Adrenal gland (tissue), 12 donors: ENCODE measurements around the gene GRIN1. TPM values are rescaled to one million over a fixed set of nuclear protein-coding genes. Genes with fewer than 3 reads are reported as not detected.

Experiments used
- DNase-seq, 7 donors: peaks; one replicate each; pipeline ENCODE4 v3.0.0-alpha.2; 2019 to 2020
- H3K27ac ChIP-seq, 5 donors: fragments of 200-600 bp; sonication (generic) in 4 of 5; 1 replicate in 3 of 5; 2 replicates in 2 of 5; pipeline versions ENCODE4 v1.5.1 to v1.8.0; 2016 to 2020; ENCODE audit warnings: mild to moderate bottlenecking in 1 of 5
- H3K27me3 ChIP-seq: fragments of 200-600 bp; 2 replicates; pipeline ENCODE4 v1.8.0; 2021
- H3K36me3 ChIP-seq, 2 donors: fragments of 200-600 bp; replicated peaks in 1 of 2; 1 replicate in 1 of 2; 2 replicates in 1 of 2; pipeline versions ENCODE4 v1.5.1 to v1.8.0; 2018 to 2022
- H3K4me1 ChIP-seq, 2 donors: fragments of 200-600 bp; replicated peaks in 1 of 2; 1 replicate in 1 of 2; 2 replicates in 1 of 2; pipeline versions ENCODE4 v1.5.1 to v1.8.0; 2018 to 2021
- H3K4me3 ChIP-seq, 4 donors: fragments of 200-600 bp; sonication (generic) in 3 of 4; one replicate each; pipeline ENCODE4 v1.5.1; 2016 to 2018
- H3K9me3 ChIP-seq, 3 donors: fragments of 200-600 bp; sonication (generic) in 1 of 3; replicated peaks in 1 of 3; 1 replicate in 2 of 3; 2 replicates in 1 of 3; pipeline versions ENCODE4 v1.5.1 to v1.8.0; 2016 to 2021
- POLR2A ChIP-seq, 2 donors: fragments of 450-650 bp; IDR thresholded peaks; one replicate each; pipeline ENCODE4 v1.6.1; 2017; ENCODE audit warnings: antibody characterized with exemption in 2 of 2, mild to moderate bottlenecking in 2 of 2, moderate library complexity in 1 of 2
- WGBS, 4 donors: extraction: QIAGEN DNeasy Blood & Tissue Kit in 2 of 4; methylation state at CpG; one replicate each; pipeline versions ENCODE4 v1.1.5 to v1.1.7; 2013 to 2017; 5-methylcytosine and 5-hydroxymethylcytosine counted together
- intact Hi-C, 2 donors: fragments of 100-400 bp; cut with DNase I; formaldehyde crosslinking; loops; one replicate each; pipeline versions ENCODE4 v1.14.1 to v1.15.0; 2022 to 2023
- polyA plus RNA-seq, 3 donors: library from polyadenylated mRNA; stranded (reverse); fragments of 200-250 nt in 2 of 3; fragments of 350-450 nt in 1 of 3; fragmentation: Illumina TruSeq in 1 of 3; extraction: RNeasy Lipid Tissue Mini Kit (QIAGEN cat#74804) in 1 of 3; gene quantifications; one replicate each; pipeline ENCODE4 v1.2.3, GENCODE V29; 2013 to 2014
- total RNA-seq, 9 donors: library from RNA; depleted of rRNA in 4 of 9; stranded (reverse); fragments of >200 nt in 4 of 9; fragments of 120-200 nt in 1 of 9; fragmentation: NEBNext Ultra II Directional in 1 of 9; extraction: Animal tissue kit (Norgen Biotek cat#: 25700) in 1 of 9; gene quantifications; one replicate each; pipeline versions ENCODE4 v1.1.0 to v1.2.4, GENCODE V29; 2013 to 2023
- TF ChIP-seq, protein P1 (sequence below), 6 experiments: fragments of 450-650 bp in 4 of 6; fragments of 200-600 bp in 2 of 6; sonication (generic) in 1 of 6; IDR thresholded peaks; 1 replicate in 5 of 6; 2 replicates in 1 of 6; pipeline versions ENCODE4 v1.5.1 to v1.8.0; 2016 to 2021; ENCODE audit warnings: antibody characterized with exemption in 6 of 6, mild to moderate bottlenecking in 2 of 6, moderate library complexity in 1 of 6
- donor health status: healthy with polysubstance abuse.
- donor health status: Bipolar disorder and iron deficiency.
- donor health status: DM: yes; HTN: yes; CAD: no.
- donor health status: DM: no; HTN: no; CAD: no.
- donor health status: DM: no; HTN: no; CAD: no.
- donor health status: DM: yes; HTN: yes; CAD: no.

GRIN1 gene
- total and polyA plus RNA-seq, 12 donors: 0.04 to 0.28 (median 0.10) TPM; not detected in 5

DNA sequence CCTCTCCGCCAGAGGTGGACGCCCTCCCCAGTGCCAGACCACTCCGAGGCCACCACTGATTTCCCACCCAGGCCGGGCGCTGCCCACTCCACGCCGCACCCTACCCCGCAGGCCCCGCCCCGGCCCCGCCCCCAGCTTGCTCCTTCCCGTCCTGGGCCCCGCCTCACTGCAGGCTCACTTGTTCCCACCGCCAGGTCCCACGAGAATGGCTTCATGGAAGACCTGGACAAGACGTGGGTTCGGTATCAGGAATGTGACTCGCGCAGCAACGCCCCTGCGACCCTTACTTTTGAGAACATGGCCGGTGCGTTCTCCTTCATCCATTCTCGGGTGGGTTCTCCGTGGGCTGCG, 24.4 kb downstream of the GRIN1 start:
- Histone ChIP-seq H3K4me1 (peaks cover 0 to 16% of the 10 kb centered on the region in 2 donors), H3K9me3 (no peaks in the 10 kb centered on the region), H3K27me3 (peaks cover 95% of the 10 kb centered on the region), H3K36me3 (no peaks in the 10 kb centered on the region), H3K4me3 (peak overlapping the region in 1 of 4 donors; percentile 10), H3K27ac (no peak overlapping the region)
- TF ChIP-seq POLR2A (IDR thresholded peaks at IDR 0.05): no peak
- TF ChIP-seq, protein P1, sequence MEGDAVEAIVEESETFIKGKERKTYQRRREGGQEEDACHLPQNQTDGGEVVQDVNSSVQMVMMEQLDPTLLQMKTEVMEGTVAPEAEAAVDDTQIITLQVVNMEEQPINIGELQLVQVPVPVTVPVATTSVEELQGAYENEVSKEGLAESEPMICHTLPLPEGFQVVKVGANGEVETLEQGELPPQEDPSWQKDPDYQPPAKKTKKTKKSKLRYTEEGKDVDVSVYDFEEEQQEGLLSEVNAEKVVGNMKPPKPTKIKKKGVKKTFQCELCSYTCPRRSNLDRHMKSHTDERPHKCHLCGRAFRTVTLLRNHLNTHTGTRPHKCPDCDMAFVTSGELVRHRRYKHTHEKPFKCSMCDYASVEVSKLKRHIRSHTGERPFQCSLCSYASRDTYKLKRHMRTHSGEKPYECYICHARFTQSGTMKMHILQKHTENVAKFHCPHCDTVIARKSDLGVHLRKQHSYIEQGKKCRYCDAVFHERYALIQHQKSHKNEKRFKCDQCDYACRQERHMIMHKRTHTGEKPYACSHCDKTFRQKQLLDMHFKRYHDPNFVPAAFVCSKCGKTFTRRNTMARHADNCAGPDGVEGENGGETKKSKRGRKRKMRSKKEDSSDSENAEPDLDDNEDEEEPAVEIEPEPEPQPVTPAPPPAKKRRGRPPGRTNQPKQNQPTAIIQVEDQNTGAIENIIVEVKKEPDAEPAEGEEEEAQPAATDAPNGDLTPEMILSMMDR (IDR thresholded peaks at IDR 0.05): no peak
- WGBS, 4 donors: 6 to 44% (median 24%) methylated on average over 8 to 26 of the region's 26 CpGs
- intact Hi-C loops: no loop called here
- DNase-seq: no peak

- Histone ChIP-seq H3K4me3 (no peak overlapping the region), H3K9me3 (no peaks in the 10 kb centered on the region), H3K4me1 (peaks cover 2 to 21% of the 10 kb centered on the region in 2 donors), H3K27me3 (peaks cover 95% of the 10 kb centered on the region), H3K27ac (no peak overlapping the region), H3K36me3 (no peaks in the 10 kb centered on the region)
- WGBS, 4 donors: 75 to 89% (median 79%) methylated on average over 3 to 21 of the region's 22 CpGs; no CpG with 5 or more reads in 1 of the 4 donors
- TF ChIP-seq, protein P1 (IDR thresholded peaks at IDR 0.05): no peak
- no peak for TF ChIP-seq POLR2A (IDR thresholded peaks at IDR 0.05)
- intact Hi-C loops: no loop called here
- no peak for DNase-seq
These were observed 24.9 kb downstream of the GRIN1 start for GRCh38 chr9:137163805-137164204.

DNA sequence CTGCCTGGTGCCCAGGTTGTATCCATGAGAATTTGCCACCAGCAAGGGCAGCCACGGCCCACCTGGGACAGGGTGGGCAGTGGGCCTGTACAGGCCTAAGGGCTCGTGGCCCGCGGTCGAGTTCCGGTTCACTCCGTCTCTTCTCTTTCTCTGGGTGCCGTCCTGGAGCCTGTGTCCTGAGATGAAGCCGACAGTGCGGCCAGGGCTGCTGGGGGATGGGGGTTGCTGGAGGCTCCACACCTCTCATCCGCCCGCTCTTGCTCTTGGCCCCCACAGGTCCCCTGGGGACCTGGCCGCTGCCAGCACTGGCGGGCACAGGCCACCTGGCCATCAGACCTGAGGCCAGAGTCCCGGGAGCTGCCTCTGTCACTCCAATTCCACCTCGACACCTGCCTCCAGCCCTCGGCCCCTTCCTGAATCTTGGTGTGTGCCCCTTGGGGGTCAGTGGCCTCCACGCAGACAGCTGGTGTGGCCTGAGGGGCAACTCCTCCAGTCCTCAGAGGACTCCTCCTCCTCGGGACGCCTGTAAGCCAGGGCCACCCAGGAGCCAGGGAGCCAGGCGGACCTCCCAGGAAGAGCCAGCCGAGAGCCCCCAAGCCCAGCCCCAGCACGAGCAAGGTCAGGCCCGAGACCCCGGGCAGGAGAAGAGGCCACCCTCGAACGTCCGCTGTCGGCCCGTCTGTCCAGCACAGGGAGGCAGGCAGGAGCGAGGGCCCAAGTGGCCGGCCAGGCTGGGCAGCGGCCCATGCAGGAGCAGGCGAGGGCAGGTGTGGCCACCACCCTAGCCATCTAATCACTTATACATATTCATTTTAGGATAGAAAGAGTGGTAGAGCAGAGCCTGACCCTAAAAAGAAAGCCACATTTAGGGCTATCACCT, 25.7 kb downstream of the GRIN1 start:
- intact Hi-C loops: no loop called here
- no peak for DNase-seq
- peaks cover 95% of the 10 kb centered on the region for H3K27me3 ChIP-seq
- no peak overlapping the region for H3K27ac ChIP-seq
- no peaks in the 10 kb centered on the region for H3K36me3 ChIP-seq
- no peak for TF ChIP-seq POLR2A (IDR thresholded peaks at IDR 0.05)
- TF ChIP-seq, protein P1 (IDR thresholded peaks at IDR 0.05): no peak
- H3K9me3 ChIP-seq: no peaks in the 10 kb centered on the region
- 51 to 60% (median 55%) methylated on average over 19 to 34 of the region's 34 CpGs for WGBS, 4 donors
- H3K4me3 ChIP-seq: no peak overlapping the region
- peaks cover 10 to 29% of the 10 kb centered on the region in 2 donors for H3K4me1 ChIP-seq

GRCh38 chr9:137165250-137165836, 26.4 kb downstream of the GRIN1 start:
- TF ChIP-seq, protein P1 (IDR thresholded peaks at IDR 0.05): no peak
- TF ChIP-seq POLR2A (IDR thresholded peaks at IDR 0.05): no peak
- intact Hi-C loops: no loop called here
- no peak for DNase-seq
- Histone ChIP-seq H3K9me3 (no peaks in the 10 kb centered on the region), H3K4me1 (peaks cover 10 to 30% of the 10 kb centered on the region in 2 donors), H3K27me3 (peaks cover 95% of the 10 kb centered on the region), H3K36me3 (no peaks in the 10 kb centered on the region), H3K27ac (no peak overlapping the region), H3K4me3 (no peak overlapping the region)
- WGBS, 4 donors: 67 to 73% (median 71%) methylated on average over 20 to 32 of the region's 32 CpGs
